Measurements from ENCODE around the gene RARRES1.

Gene RARRES1

GRCh38 chr3:158683230-158683962, 48.9 kb downstream of the RARRES1 start:
- H3K27ac ChIP-seq (ENCODE audit: low read depth, low read length, severe bottlenecking) = no peak overlapping the region
- H3K4me1 ChIP-seq (ENCODE audit: control insufficient read depth, insufficient read depth, low read length, poor library complexity, severe bottlenecking) = no peaks in the 10 kb centered on the region
- WGBS, 2 experiments (ENCODE audit: insufficient coverage in 2 of 2) = 100% methylated on average over 1 of the region's 5 CpGs; no CpG with 5 or more reads in 1 of the 2 experiments
- H3K9me3 ChIP-seq (ENCODE audit: control insufficient read depth, low read length) = no peaks in the 10 kb centered on the region
- peaks cover 11% of the 10 kb centered on the region for H3K36me3 ChIP-seq (ENCODE audit: control insufficient read depth, insufficient read depth, low read length)
- H3K4me3 ChIP-seq (ENCODE audit: extremely low read depth, insufficient read depth, low read length, poor library complexity, severe bottlenecking) = no peak overlapping the region

- H3K36me3 ChIP-seq (ENCODE audit: control insufficient read depth, insufficient read depth, low read length) = peaks cover 11% of the 10 kb centered on the region
- 100% methylated on average over 2 of the region's 2 CpGs; no CpG with 5 or more reads in 1 of the 2 experiments for WGBS, 2 experiments (ENCODE audit: insufficient coverage in 2 of 2)
- H3K4me1 ChIP-seq (ENCODE audit: control insufficient read depth, insufficient read depth, low read length, poor library complexity, severe bottlenecking) = no peaks in the 10 kb centered on the region
- no peaks in the 10 kb centered on the region for H3K9me3 ChIP-seq (ENCODE audit: control insufficient read depth, low read length)
- H3K27ac ChIP-seq (ENCODE audit: low read depth, low read length, severe bottlenecking) = no peak overlapping the region
- no peak overlapping the region for H3K4me3 ChIP-seq (ENCODE audit: extremely low read depth, insufficient read depth, low read length, poor library complexity, severe bottlenecking)
Observed at GRCh38 chr3:158680861-158681260, 51.4 kb downstream of the RARRES1 start.

- WGBS, 2 experiments (ENCODE audit: insufficient coverage in 2 of 2) = 80% methylated on average over 1 of the region's 1 CpG; no CpG with 5 or more reads in 1 of the 2 experiments
- Histone ChIP-seq H3K9me3 (ENCODE audit: control insufficient read depth, low read length) (no peaks in the 10 kb centered on the region), H3K4me3 (ENCODE audit: extremely low read depth, insufficient read depth, low read length, poor library complexity, severe bottlenecking) (no peak overlapping the region), H3K4me1 (ENCODE audit: control insufficient read depth, insufficient read depth, low read length, poor library complexity, severe bottlenecking) (no peaks in the 10 kb centered on the region), H3K36me3 (ENCODE audit: control insufficient read depth, insufficient read depth, low read length) (peaks cover 11% of the 10 kb centered on the region), H3K27ac (ENCODE audit: low read depth, low read length, severe bottlenecking) (no peak overlapping the region)
Observed at GRCh38 chr3:158679547-158680000, 52.7 kb downstream of the RARRES1 start.

GRCh38 chr3:158678687-158679086, 53.6 kb downstream of the RARRES1 start:
- no peak overlapping the region for H3K4me3 ChIP-seq (ENCODE audit: extremely low read depth, insufficient read depth, low read length, poor library complexity, severe bottlenecking)
- no peaks in the 10 kb centered on the region for H3K9me3 ChIP-seq (ENCODE audit: control insufficient read depth, low read length)
- H3K4me1 ChIP-seq (ENCODE audit: control insufficient read depth, insufficient read depth, low read length, poor library complexity, severe bottlenecking) = no peaks in the 10 kb centered on the region
- 100% methylated on average over 2 of the region's 2 CpGs for WGBS, 2 experiments (ENCODE audit: insufficient coverage in 2 of 2)
- H3K27ac ChIP-seq (ENCODE audit: low read depth, low read length, severe bottlenecking) = no peak overlapping the region
- peaks cover 11% of the 10 kb centered on the region for H3K36me3 ChIP-seq (ENCODE audit: control insufficient read depth, insufficient read depth, low read length)

- Histone ChIP-seq H3K9me3 (ENCODE audit: control insufficient read depth, low read length) (no peaks in the 10 kb centered on the region), H3K4me1 (ENCODE audit: control insufficient read depth, insufficient read depth, low read length, poor library complexity, severe bottlenecking) (no peaks in the 10 kb centered on the region), H3K27ac (ENCODE audit: low read depth, low read length, severe bottlenecking) (peak within 1 kb of the TSS; percentile 67), H3K36me3 (ENCODE audit: control insufficient read depth, insufficient read depth, low read length) (peaks cover 13% of the 10 kb centered on the region), H3K4me3 (ENCODE audit: extremely low read depth, insufficient read depth, low read length, poor library complexity, severe bottlenecking) (peak within 1 kb of the TSS; percentile 50)
- WGBS, 2 experiments (ENCODE audit: insufficient coverage in 2 of 2) = 14 to 18% methylated on average over 22 to 24 of the region's 30 CpGs
Observed at GRCh38 chr3:158672215-158673176, 59.8 kb downstream of the RARRES1 start, which contains the start of gene LXN. TSS of gene LXN (minus strand) at chr3:158672648. CDS start at chr3:158672478, 170 bp downstream.

- no peaks in the 10 kb centered on the region for H3K4me1 ChIP-seq (ENCODE audit: control insufficient read depth, insufficient read depth, low read length, poor library complexity, severe bottlenecking)
- H3K27ac ChIP-seq (ENCODE audit: low read depth, low read length, severe bottlenecking) = peak overlapping the region; percentile 67
- H3K36me3 ChIP-seq (ENCODE audit: control insufficient read depth, insufficient read depth, low read length) = peaks cover 17% of the 10 kb centered on the region
Observed at GRCh38 chr3:158671821-158672214, 60.4 kb downstream of the RARRES1 start.

GRCh38 chr3:158668506-158668905, 63.8 kb downstream of the RARRES1 start:
- Histone ChIP-seq H3K4me3 (ENCODE audit: extremely low read depth, insufficient read depth, low read length, poor library complexity, severe bottlenecking) (no peak overlapping the region), H3K27ac (ENCODE audit: low read depth, low read length, severe bottlenecking) (no peak overlapping the region), H3K9me3 (ENCODE audit: control insufficient read depth, low read length) (no peaks in the 10 kb centered on the region), H3K4me1 (ENCODE audit: control insufficient read depth, insufficient read depth, low read length, poor library complexity, severe bottlenecking) (no peaks in the 10 kb centered on the region), H3K36me3 (ENCODE audit: control insufficient read depth, insufficient read depth, low read length) (peaks cover 43% of the 10 kb centered on the region)
- 100% methylated on average over 2 of the region's 2 CpGs for WGBS, 2 experiments (ENCODE audit: insufficient coverage in 2 of 2)

More at GRCh38 chr3:158671821-158672214, 60.4 kb downstream of the RARRES1 start:
- WGBS, 2 experiments (ENCODE audit: insufficient coverage in 2 of 2) = 30 to 42% methylated on average over 4 of the region's 6 CpGs
- no peaks in the 10 kb centered on the region for H3K9me3 ChIP-seq (ENCODE audit: control insufficient read depth, low read length)
- H3K4me3 ChIP-seq (ENCODE audit: extremely low read depth, insufficient read depth, low read length, poor library complexity, severe bottlenecking) = peak overlapping the region; percentile 50

GRCh38 chr3:158666416-158666815, 65.8 kb downstream of the RARRES1 start:
- H3K9me3 ChIP-seq (ENCODE audit: control insufficient read depth, low read length) = no peaks in the 10 kb centered on the region
- WGBS, 2 experiments (ENCODE audit: insufficient coverage in 2 of 2) = 80 to 100% methylated on average over 2 of the region's 3 CpGs

GRCh38 chr3:158663832-158664231, 68.4 kb downstream of the RARRES1 start:
- no peaks in the 10 kb centered on the region for H3K9me3 ChIP-seq (ENCODE audit: control insufficient read depth, low read length)
- H3K4me3 ChIP-seq (ENCODE audit: extremely low read depth, insufficient read depth, low read length, poor library complexity, severe bottlenecking) = no peak overlapping the region
- peaks cover 63% of the 10 kb centered on the region for H3K36me3 ChIP-seq (ENCODE audit: control insufficient read depth, insufficient read depth, low read length)
- H3K27ac ChIP-seq (ENCODE audit: low read depth, low read length, severe bottlenecking) = no peak overlapping the region
- WGBS, 2 experiments (ENCODE audit: insufficient coverage in 2 of 2) = 100% methylated on average over 1 of the region's 1 CpG
- no peaks in the 10 kb centered on the region for H3K4me1 ChIP-seq (ENCODE audit: control insufficient read depth, insufficient read depth, low read length, poor library complexity, severe bottlenecking)

More at GRCh38 chr3:158666416-158666815, 65.8 kb downstream of the RARRES1 start:
- Histone ChIP-seq H3K27ac (ENCODE audit: low read depth, low read length, severe bottlenecking) (no peak overlapping the region), H3K4me1 (ENCODE audit: control insufficient read depth, insufficient read depth, low read length, poor library complexity, severe bottlenecking) (no peaks in the 10 kb centered on the region), H3K4me3 (ENCODE audit: extremely low read depth, insufficient read depth, low read length, poor library complexity, severe bottlenecking) (no peak overlapping the region), H3K36me3 (ENCODE audit: control insufficient read depth, insufficient read depth, low read length) (peaks cover 52% of the 10 kb centered on the region)

GRCh38 chr3:158663246-158663645, 69.0 kb downstream of the RARRES1 start:
- peaks cover 62% of the 10 kb centered on the region for H3K36me3 ChIP-seq (ENCODE audit: control insufficient read depth, insufficient read depth, low read length)
- no peak overlapping the region for H3K4me3 ChIP-seq (ENCODE audit: extremely low read depth, insufficient read depth, low read length, poor library complexity, severe bottlenecking)
- H3K27ac ChIP-seq (ENCODE audit: low read depth, low read length, severe bottlenecking) = no peak overlapping the region
- H3K9me3 ChIP-seq (ENCODE audit: control insufficient read depth, low read length) = no peaks in the 10 kb centered on the region
- no peaks in the 10 kb centered on the region for H3K4me1 ChIP-seq (ENCODE audit: control insufficient read depth, insufficient read depth, low read length, poor library complexity, severe bottlenecking)
- no CpG with 5 or more reads among the region's 1 CpG for WGBS, 2 experiments (ENCODE audit: insufficient coverage in 2 of 2)

Data from mesodermal cell (in vitro differentiated cells).